ENCODE data around the gene BCL6B. TPM values are rescaled to one million over a fixed set of nuclear protein-coding genes. Genes with fewer than 3 reads are reported as not detected.
"Not testable (repeated sequence)": the region's sequence is repeated elsewhere in the genome, so short reads cannot be mapped to it uniquely, and the experiment has no call there.

The BCL6B gene
- total and polyA plus RNA-seq, 12 donors: 9.5 to 35.4 (median 15.9) TPM

DNA sequence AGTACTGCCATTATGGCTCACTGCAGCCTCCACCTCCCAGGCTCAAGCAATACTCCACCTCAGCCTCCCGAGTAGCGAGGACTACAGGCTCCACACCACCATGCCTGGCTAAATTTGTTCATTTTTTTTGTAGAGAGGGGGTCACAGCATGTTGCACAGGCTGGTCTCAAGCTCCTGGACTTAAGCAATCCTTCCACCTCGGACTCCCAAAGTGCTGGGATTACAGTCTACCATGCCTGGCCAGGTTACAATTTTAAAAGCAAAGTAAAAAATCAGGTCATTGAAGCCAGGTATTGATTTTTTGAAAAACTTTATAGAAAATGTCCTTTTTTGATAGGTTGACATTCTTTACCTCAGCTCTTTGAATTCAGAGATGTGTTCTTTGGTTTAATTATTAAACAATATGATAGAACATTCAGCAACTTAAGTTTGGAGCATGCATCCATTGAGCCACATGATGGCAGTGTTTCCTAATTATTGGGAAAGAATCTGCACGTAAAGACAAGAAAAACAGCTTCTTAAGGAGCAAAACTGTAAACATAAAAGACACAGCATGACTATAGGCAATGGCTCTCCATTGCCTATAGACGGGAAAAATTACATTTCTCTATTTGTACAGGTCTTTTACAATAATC lies 22.8 kb downstream of the BCL6B start:
- ATAC-seq (peak in 4 of 8 donors; percentile 26 to 47 (median 36)), DNase-seq (no peak)
- Histone ChIP-seq H3K36me3 (no peaks in the 10 kb centered on the region), H3K27me3 (peaks cover 5 to 63% (median 33%) of the 10 kb centered on the region in 7 donors), H3K9me3 (no peaks in the 10 kb centered on the region), H3K27ac (no peak overlapping the region), H3K4me1 (peaks cover 9 to 44% (median 37%) of the 10 kb centered on the region in 9 donors), H3K4me3 (peak overlapping the region in 4 of 10 donors; percentile 25 to 37 (median 31))
- intact Hi-C loops (cut with DNase I): loop anchor here in 6 of 10 donors (1.0 to 10.0 kb wide), 5 partner anchors 91 to 259 kb away; partner anchors contain the start of genes YBX2 (in 2 of the 6) and EIF5A (in 1 of the 6)
- WGBS, 2 donors: 24 to 31% methylated on average over 5 of the region's 5 CpGs
- TF ChIP-seq, protein P1, sequence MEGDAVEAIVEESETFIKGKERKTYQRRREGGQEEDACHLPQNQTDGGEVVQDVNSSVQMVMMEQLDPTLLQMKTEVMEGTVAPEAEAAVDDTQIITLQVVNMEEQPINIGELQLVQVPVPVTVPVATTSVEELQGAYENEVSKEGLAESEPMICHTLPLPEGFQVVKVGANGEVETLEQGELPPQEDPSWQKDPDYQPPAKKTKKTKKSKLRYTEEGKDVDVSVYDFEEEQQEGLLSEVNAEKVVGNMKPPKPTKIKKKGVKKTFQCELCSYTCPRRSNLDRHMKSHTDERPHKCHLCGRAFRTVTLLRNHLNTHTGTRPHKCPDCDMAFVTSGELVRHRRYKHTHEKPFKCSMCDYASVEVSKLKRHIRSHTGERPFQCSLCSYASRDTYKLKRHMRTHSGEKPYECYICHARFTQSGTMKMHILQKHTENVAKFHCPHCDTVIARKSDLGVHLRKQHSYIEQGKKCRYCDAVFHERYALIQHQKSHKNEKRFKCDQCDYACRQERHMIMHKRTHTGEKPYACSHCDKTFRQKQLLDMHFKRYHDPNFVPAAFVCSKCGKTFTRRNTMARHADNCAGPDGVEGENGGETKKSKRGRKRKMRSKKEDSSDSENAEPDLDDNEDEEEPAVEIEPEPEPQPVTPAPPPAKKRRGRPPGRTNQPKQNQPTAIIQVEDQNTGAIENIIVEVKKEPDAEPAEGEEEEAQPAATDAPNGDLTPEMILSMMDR (IDR thresholded peaks at IDR 0.05): peak; percentile 52 to 89 (median 84)

DNA sequence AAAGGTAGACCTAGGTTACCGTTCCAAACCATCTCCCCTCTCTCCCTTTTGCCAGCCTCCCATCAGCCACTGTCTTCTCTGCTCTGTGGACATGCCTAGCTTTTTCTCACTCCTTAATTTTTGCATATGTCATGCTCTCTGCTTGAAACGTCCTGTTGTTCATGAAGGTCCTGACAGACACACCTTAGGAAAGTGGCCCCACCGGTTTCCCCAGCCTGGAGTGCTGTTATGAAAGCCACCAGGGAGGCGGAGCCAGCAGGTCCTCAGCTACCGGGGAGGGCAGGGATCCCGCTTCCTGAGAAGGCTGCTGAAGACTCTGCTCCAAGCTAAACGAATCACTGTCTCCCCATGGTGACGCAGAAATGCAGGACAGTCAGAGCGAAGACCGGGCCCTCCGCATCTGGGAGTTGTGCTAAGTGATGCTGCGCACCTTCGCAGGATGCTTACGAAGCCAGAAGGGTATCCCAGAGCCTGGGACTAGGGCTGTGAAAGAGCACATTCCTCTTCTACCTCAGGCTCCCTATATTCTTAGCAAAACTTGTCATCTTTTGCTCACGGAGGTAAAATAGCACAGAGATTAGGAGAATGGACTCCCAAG lies 23.4 kb downstream of the BCL6B start:
- ATAC-seq (peak in 2 of 8 donors; percentile 4 to 12), DNase-seq (no peak)
- Histone ChIP-seq H3K27me3 (peaks cover 5 to 63% (median 33%) of the 10 kb centered on the region in 7 donors), H3K4me3 (peak overlapping the region in 7 of 10 donors; percentile 15 to 37 (median 31)), H3K9me3 (no peaks in the 10 kb centered on the region), H3K36me3 (no peaks in the 10 kb centered on the region), H3K27ac (peak overlapping the region in 1 of 10 donors; percentile 45), H3K4me1 (peaks cover 9 to 44% (median 37%) of the 10 kb centered on the region in 9 donors)
- TF ChIP-seq, protein P1 (IDR thresholded peaks at IDR 0.05): peak in 1 of 9 donors; percentile 24
- intact Hi-C loops (cut with DNase I): loop anchor here in 6 of 10 donors (1.0 to 10.0 kb wide), 4 partner anchors 90 to 259 kb away; partner anchors contain the start of genes YBX2 (in 2 of the 6) and EIF5A (in 1 of the 6)
- WGBS, 2 donors: 12 to 25% methylated on average over 15 of the region's 15 CpGs

DNA sequence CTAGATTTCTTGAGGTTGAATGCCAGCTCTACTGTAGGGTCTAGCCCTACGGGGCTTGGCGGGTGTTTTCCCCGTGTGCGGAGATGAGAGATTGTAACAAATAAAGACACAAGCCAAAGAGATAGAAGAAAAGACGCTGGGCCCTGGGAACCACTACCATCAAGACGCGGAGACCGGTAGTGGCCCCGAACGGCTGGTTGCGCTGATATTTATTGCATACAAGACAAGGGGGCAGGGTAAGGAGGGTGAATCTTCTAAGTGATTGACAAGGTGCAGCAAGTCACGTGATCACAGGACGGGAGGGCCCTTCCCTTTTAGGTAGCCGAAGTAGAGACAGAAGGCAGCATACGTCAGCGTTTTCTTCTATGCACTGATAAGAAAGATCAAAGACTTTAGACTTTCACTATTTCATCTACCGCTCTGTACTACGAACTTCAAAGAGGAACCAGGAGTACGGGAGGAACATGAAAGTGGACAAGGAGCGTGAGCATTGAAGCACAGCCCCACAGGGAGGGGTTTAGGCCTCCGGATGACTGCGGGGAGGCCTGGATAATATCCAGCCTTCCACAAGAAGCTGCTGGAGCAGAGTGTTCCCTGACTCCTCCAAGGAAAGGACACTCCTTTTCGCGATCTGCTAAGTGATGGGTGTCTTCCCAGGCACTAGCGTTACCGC lies 24.0 kb downstream of the BCL6B start:
- Histone ChIP-seq H3K27ac (peak overlapping the region in 1 of 10 donors; percentile 45), H3K4me3 (peak overlapping the region in 7 of 10 donors; percentile 15 to 37 (median 31)), H3K27me3 (peaks cover 5 to 57% (median 32%) of the 10 kb centered on the region in 7 donors), H3K4me1 (peaks cover 9 to 43% (median 36%) of the 10 kb centered on the region in 9 donors)
- not testable (repeated sequence) for DNase-seq, ATAC-seq, H3K9me3 ChIP-seq, H3K36me3 ChIP-seq
- 11 to 19% methylated on average over 26 of the region's 26 CpGs for WGBS, 2 donors
- intact Hi-C loops (cut with DNase I): loop anchor here in 6 of 10 donors (1.0 to 10.0 kb wide), 4 partner anchors 89 to 258 kb away; partner anchors contain the start of genes YBX2 (in 2 of the 6) and EIF5A (in 1 of the 6)

DNA sequence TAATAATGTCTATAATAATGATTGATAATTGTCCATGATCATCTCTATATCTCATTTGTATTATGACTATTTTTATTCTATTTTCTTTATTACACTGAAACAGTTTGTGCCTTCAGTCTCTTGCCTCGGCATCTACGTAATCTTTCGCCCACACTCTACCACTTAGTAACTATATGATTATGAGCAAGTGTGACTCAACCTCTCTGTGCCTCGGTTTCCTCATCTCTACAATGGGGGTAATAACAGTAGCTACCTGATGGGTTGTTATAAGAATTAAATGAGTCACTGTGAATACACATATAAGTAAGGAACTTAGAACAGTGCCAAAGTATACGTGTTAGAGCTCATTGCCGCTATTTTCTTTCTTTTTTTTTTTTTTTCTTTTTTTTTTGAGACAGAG lies 24.7 kb downstream of the BCL6B start:
- Histone ChIP-seq H3K4me3 (no peak overlapping the region), H3K27ac (no peak overlapping the region), H3K27me3 (peaks cover 5 to 50% (median 24%) of the 10 kb centered on the region in 7 donors), H3K36me3 (no peaks in the 10 kb centered on the region), H3K4me1 (peaks cover 9 to 36% (median 29%) of the 10 kb centered on the region in 9 donors), H3K9me3 (no peaks in the 10 kb centered on the region)
- TF ChIP-seq, protein P1 (IDR thresholded peaks at IDR 0.05): no peak
- DNase-seq: no peak
- 86 to 88% methylated on average over 6 of the region's 6 CpGs for WGBS, 2 donors
- intact Hi-C loops (cut with DNase I): loop anchor here in 5 of 10 donors (5.0 to 10.0 kb wide), 3 partner anchors 247 to 257 kb away; partner anchors contain the start of genes YBX2 (in 2 of the 5) and EIF5A (in 1 of the 5)
- no peak for ATAC-seq
